GM19395 (cell line): ENCODE data around the gene CDH23.

Experiments
- ATAC-seq: cut with Tn5 transposase; IDR thresholded peaks from one replicate; pipeline ENCODE4 v1.9.1; 2021; ENCODE audit warnings: mild to moderate bottlenecking, moderate library complexity; ENCODE audit not compliant: unreplicated experiment

CDH23 gene

GRCh38 chr10:71554671-71555070 lies 158.0 kb downstream of the CDH23 start:
- no peak for ATAC-seq

GRCh38 chr10:71555087-71555723 lies 158.5 kb downstream of the CDH23 start:
- no peak for ATAC-seq

GRCh38 chr10:71555724-71556119 lies 159.0 kb downstream of the CDH23 start:
- ATAC-seq = no peak

GRCh38 chr10:71558991-71559390 lies 162.3 kb downstream of the CDH23 start:
- ATAC-seq = no peak

- ATAC-seq = no peak
These were observed 164.4 kb downstream of the CDH23 start for GRCh38 chr10:71561003-71561574.

GRCh38 chr10:71562181-71562580 lies 165.5 kb downstream of the CDH23 start:
- no peak for ATAC-seq

GRCh38 chr10:71562904-71563303 lies 166.2 kb downstream of the CDH23 start:
- ATAC-seq = no peak

GRCh38 chr10:71564194-71564820 lies 167.6 kb downstream of the CDH23 start:
- no peak for ATAC-seq

GRCh38 chr10:71565284-71566000 lies 168.7 kb downstream of the CDH23 start:
- ATAC-seq = no peak

- ATAC-seq = no peak
These were observed 170.3 kb downstream of the CDH23 start for GRCh38 chr10:71567006-71567405.

GRCh38 chr10:71568896-71569492 lies 172.3 kb downstream of the CDH23 start:
- no peak for ATAC-seq

GRCh38 chr10:71569775-71570588 lies 173.3 kb downstream of the CDH23 start:
- no peak for ATAC-seq

GRCh38 chr10:71571460-71572175 lies 174.9 kb downstream of the CDH23 start:
- ATAC-seq = no peak

- no peak for ATAC-seq
These were observed 176.2 kb downstream of the CDH23 start for GRCh38 chr10:71572962-71573361.

GRCh38 chr10:71573562-71574518 lies 177.1 kb downstream of the CDH23 start:
- no peak for ATAC-seq

GRCh38 chr10:71575451-71575850 lies 178.7 kb downstream of the CDH23 start:
- no peak for ATAC-seq

- ATAC-seq = no peak
These were observed 179.4 kb downstream of the CDH23 start for GRCh38 chr10:71575934-71576801.

- ATAC-seq = no peak
These were observed 180.1 kb downstream of the CDH23 start for GRCh38 chr10:71576842-71577241.
